ENCODE measurements around the gene CCDC116.

GRCh38 chr22:21634844-21635243 is 2.3 kb downstream of the CCDC116 start:
- TF ChIP-seq TAF1 (IDR thresholded peaks at IDR 0.05; ENCODE audit: low read depth) (no peak), CEBPB (IDR thresholded peaks at IDR 0.05) (no peak), EP300 (IDR thresholded peaks at IDR 0.05; ENCODE audit: borderline replicate concordance) (no peak), FOXM1 (IDR thresholded peaks at IDR 0.05; ENCODE audit: borderline replicate concordance, low read depth) (no peak), USF1 (IDR thresholded peaks at IDR 0.05) (no peak), NFIC (IDR thresholded peaks at IDR 0.05) (no peak), TEAD4 (IDR thresholded peaks at IDR 0.05) (no peak), YY1 (IDR thresholded peaks at IDR 0.05; ENCODE audit: low read depth) (no peak)

All from Ishikawa (cell line).